Measurements from ENCODE around the gene PRKAG2.
A peak's percentile ranks its signal among the peaks of the same experiment; 100 is the strongest.
"Not testable (repeated sequence)": the region's sequence is repeated elsewhere in the genome, so short reads cannot be mapped to it uniquely, and the experiment has no call there.

Gene PRKAG2

GRCh38 chr7:151876899-151877777, at the start of gene PRKAG2:
Gene PRKAG2, minus strand, starts transcription at chr7:151877115. Its CDS starts 495 bp downstream, at chr7:151876620.
- DNase-seq (ENCODE audit: low spot score), result peak; percentile 64

- no peak for DNase-seq (ENCODE audit: low spot score)
These were observed 49.4 kb upstream of the PRKAG2 start for GRCh38 chr7:151926336-151926712.

GRCh38 chr7:151925446-151926335, 48.8 kb upstream of the PRKAG2 start:
- DNase-seq (ENCODE audit: low spot score), result peak; percentile 25

- DNase-seq (ENCODE audit: low spot score), result no peak
These were observed 47.6 kb upstream of the PRKAG2 start for GRCh38 chr7:151924508-151924907.

GRCh38 chr7:151924001-151924400, 47.1 kb upstream of the PRKAG2 start:
- no peak for DNase-seq (ENCODE audit: low spot score)

- no peak for DNase-seq (ENCODE audit: low spot score)
These were observed 46.4 kb upstream of the PRKAG2 start for GRCh38 chr7:151923097-151923876.

GRCh38 chr7:151921451-151921850, 44.5 kb upstream of the PRKAG2 start:
- DNase-seq (ENCODE audit: low spot score), result no peak

DNA sequence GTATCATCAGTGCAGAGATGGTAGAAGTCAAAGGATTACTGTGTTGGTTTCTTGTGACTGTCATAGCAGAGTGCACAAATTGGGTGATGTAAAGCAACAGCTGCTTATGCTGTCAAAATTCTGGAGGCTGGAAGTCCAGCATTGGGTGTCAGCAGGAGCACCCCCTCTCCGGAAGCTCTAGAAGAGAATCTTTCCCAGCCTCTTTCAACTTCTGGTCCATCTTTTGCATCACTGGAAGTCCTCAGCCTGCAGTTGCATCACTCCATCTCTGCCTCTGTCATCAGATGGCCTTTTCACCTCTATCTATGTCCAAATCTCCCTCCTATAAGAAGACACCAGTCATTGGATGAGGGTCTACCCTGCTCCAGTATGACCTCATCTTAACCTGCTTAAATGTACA, 43.6 kb upstream of the PRKAG2 start:
- no peak for DNase-seq (ENCODE audit: low spot score)

DNA sequence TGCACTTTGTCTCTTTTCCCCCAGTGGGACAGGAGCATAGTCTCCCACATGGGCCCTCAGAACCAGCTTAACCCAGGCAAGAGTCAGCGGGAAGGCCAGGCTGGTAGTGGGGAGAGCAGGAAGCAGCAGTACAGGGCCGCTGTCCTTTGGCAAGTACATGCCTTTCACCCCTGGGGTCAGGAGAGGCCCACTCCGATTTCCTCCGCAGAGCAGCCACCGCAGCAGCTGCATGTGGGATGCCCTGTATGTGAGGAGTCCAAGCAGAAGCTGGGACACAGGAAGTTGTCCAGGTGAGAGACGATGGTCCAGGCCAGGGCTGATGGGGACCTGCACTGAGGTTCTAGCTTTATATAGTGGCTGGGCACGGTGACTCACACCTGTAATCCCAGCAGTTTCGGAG, 42.7 kb upstream of the PRKAG2 start:
- DNase-seq (ENCODE audit: low spot score), result no peak

GRCh38 chr7:151918510-151918843, 41.6 kb upstream of the PRKAG2 start:
- no peak for DNase-seq (ENCODE audit: low spot score)

DNA sequence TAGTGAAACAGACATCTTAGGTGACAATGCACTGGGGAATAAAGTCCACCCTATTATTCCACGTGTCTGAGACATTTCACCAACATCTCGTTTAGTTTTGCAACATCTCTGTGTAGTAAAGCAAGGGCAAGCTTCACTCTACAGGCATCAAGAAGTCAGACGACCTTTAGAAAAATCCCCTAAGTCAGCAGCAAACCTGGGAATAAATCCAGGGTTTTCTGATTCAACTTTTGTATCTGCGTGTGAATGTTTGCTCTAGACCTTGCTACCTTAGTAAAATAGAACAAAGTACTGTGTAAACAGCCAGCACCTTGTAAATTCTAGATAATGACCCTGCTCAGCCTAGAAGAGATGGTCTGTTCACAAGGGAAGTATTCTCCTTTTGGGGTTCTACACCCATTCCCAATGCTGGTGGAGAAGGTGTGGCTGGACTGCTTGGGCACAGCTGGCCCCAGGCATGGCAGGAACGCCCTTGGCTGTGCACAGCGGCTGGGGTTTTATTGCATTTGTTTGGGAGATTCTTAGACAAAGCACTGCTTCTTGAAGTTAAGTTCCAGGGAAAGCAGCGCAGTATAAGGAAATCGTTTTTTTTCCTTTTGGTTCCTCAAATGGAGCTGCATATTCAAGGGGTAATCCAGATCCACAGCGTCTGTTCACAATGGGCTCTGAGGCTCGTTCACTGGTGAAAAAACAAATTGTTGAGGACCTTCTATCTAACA, 41.0 kb upstream of the PRKAG2 start:
- DNase-seq (ENCODE audit: low spot score), result no peak

DNA sequence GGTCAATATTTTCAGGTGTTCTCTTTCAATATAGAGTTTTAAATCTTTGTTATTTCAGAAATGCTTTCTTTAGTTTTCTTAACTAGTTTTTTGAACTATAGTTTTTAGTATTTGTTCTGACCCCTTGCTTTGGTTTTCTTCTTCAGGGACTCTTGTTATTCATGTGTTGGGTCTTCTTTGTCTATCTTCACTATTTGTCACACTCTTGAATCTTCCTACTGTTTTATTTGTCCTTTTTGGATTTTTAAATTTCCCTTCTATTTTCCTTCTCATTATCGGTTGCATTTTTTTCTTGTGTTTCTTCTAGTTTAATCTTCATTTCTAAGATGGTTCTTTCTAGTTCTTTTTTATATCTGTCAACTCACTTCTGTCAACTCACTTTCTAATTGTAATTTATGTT, 37.1 kb upstream of the PRKAG2 start:
- DNase-seq (ENCODE audit: low spot score), result no peak

GRCh38 chr7:151910655-151911054, 33.7 kb upstream of the PRKAG2 start:
- not testable (repeated sequence) for DNase-seq (ENCODE audit: low spot score)

DNA sequence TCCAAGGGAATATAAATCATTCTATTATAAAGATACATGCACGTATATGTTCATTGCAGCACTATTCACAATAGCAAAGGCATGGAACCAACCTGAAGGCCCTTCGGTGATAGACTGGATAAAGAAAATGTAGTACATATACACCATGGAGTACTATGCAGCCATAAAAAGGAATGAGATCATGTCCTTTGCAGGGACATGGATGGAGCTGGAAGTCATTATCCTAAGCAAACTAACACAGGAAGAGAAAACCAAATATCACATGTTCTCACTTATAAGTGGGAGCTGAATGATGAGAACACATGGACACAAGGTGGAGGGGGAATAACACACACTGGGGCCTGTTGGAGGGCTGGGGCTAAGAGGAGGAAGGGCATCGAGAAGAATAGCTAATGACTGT, 30.2 kb upstream of the PRKAG2 start:
- not testable (repeated sequence) for DNase-seq (ENCODE audit: low spot score)

- DNase-seq (ENCODE audit: low spot score), result no peak
These were observed 28.9 kb upstream of the PRKAG2 start for GRCh38 chr7:151905766-151906165.

- no peak for DNase-seq (ENCODE audit: low spot score)
These were observed 28.4 kb upstream of the PRKAG2 start for GRCh38 chr7:151905353-151905752.

DNA sequence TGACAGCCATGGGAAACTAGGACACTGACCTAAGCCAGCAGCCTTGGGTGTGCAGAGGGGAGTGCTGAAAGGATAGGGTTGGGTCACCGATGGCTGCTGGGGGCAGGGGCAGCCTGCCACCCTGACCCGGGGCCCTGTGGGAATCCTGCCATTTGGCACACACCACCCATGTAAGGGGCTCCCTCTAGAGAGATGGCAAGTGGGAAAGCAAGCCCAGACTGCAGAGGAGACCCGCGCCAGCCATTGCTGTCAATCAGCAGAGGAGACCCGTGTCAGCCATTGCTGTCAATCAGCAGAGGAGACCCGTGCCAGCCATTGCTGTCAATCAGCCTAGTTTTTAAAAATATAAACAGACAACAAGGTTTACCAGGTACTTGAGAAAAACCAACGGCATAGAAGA, 27.4 kb upstream of the PRKAG2 start:
- DNase-seq (ENCODE audit: low spot score), result no peak

DNA sequence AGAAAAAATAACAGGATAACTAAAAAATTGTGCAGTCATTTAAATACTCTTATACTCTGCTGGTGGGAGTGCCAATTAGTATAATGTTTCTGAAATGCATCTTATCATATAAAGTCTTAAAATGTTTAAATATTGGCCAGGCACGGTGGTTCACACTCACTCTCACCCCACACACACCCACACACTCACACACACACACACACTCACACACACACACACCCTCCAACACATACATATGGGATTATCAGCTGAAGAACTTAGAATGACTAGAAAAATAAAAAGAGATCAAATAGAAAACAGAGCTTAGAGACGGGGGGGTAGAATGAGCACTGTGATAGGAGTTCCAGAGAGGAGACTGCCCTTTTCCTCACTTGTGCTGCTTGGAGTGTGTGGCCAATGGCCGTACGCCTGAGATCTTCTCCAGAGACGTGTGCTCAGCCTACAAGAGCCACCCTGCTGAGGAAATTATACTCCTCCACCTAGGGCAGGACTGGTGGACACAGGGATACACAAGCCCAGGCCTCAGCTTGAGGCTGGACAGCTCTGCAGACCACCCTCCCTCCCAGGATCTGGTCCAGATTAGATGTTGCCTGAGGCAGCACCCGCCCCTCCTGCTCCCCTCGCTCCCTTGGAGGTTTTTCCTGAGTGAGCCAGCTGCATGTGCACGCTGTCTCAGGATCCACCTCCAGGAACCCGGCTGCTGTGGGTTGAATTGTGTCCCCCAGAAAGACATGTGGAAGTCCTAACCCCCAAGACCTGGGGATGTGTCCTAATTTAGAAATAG, 26.5 kb upstream of the PRKAG2 start:
- DNase-seq (ENCODE audit: low spot score), result no peak

- DNase-seq (ENCODE audit: low spot score), result no peak
These were observed 25.4 kb upstream of the PRKAG2 start for GRCh38 chr7:151902311-151902710.

DNA sequence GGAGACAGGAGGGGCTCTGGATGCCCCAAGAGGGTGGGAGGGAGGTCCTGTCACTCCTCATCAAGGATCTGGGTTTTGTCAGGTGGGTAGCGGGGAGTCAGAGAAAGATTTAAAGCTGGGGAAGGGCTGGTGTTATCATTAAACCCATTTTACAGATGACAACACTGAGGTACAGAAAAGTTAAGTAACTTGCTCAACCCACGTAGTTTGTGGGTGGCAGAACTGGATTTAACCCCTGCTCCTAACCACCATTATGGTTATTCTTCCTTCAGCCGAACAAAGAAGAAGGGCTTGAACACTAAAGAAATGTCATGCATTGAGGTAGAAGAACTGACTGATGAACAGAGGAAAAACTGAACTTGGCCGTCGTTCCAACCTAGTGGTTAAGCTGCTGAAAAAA, 24.9 kb upstream of the PRKAG2 start:
- DNase-seq (ENCODE audit: low spot score), result no peak
